ENCODE data around the gene ZCCHC24. TPM values are rescaled to one million over a fixed set of nuclear protein-coding genes. Genes with fewer than 3 reads are reported as not detected.

ZCCHC24 gene
- polyA plus RNA-seq, 1 of the 3 experiments (the other 2 are of a cell fraction), result 15.8 TPM

DNA sequence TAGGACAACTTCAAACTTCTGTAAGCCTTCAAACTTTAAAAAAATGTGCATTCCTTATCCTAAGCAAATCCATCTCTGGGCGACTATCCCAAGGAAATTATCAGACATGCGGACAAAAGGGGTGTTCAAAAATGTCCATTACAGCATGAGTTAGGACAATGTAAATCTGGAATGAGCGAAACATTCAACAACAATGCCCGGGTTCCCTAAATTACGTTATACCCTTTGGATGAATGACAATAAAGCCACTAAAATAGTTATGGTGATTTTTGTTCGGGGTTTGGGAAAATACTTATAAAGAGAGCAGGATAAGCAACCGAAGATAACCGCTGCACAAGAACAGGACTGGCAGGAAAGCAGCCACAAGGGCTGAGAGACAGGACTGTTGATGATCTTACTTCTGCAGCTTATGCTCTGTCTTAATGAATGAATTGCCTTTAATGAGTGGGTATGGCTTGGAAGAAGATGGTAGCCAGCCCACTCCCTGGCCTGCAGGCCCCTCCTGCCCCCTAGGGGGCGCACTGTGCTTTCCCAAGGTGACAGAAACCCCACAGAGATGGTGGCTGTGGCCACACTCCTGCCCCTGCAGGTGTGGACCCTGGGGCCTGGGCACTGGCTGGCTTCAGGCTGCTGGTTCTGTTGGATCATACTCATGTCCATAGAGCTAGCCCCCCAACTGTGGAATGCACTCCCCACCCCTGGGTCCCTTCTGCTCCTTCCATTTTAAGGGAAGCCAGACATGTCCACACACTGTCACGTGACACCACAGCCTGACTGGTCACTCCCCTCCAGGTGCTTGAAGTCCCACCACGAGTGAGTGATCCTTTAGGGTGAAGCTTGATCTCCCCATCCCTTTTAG is 45.0 kb downstream of the ZCCHC24 start:
- 0 out of 2 replicates have a peak, but pooled peaks cover 3% of the 10 kb centered on the region for H3K79me2 ChIP-seq (ENCODE audit: insufficient read depth)
- no peak overlapping the region for H3K9ac ChIP-seq
- peaks cover 0 to 3% of the 10 kb centered on the region in 2 experiments for H3K36me3 ChIP-seq (replicated peaks in 1 of 2; ENCODE audit: control insufficient read depth in 1 of 2, insufficient read depth in 2 of 2, low read length in 1 of 2)
- peak overlapping the region in 1 of 2 experiments; percentile 26; a peak in 2 of 4 replicates for H3K4me3 ChIP-seq (ENCODE audit: low read depth in 2 of 2, low read length in 1 of 2)
- ChIA-PET CTCF (interaction anchor here (0.6 to 5.3 kb wide), 27 partner anchors 8 to 1105 kb away, joined by 3 to 36 read pairs (median 5); no protein-coding TSS in a partner anchor), POLR2A (interaction anchor here (1.4 kb wide), 1 partner anchor 45 kb away, joined by 5 read pairs; the partner anchor contains the start of gene ZCCHC24)
- peak overlapping the region; percentile 96 for H3K27ac ChIP-seq (ENCODE audit: low read depth in 2 of 2, low read length in 1 of 2)
- H2AFZ ChIP-seq (ENCODE audit: low read depth), result no peak overlapping the region
- WGBS (ENCODE audit: low lambda C conversion rate), result 78% methylated on average over 10 of the region's 11 CpGs
- DNase-seq, result peak; percentile 78
- peak overlapping the region; percentile 76 for H3K4me2 ChIP-seq
- peaks cover 25 to 84% of the 10 kb centered on the region in 2 experiments for H3K4me1 ChIP-seq (ENCODE audit: control insufficient read depth in 1 of 2, insufficient read depth in 2 of 2, low read depth in 1 of 2, low read length in 1 of 2)
- TF ChIP-seq CHD2 (IDR thresholded peaks at IDR 0.05; ENCODE audit: low read length, partially characterized antibody) (no peak), ELF1 (IDR thresholded peaks at IDR 0.05) (no peak), SMC3 (IDR thresholded peaks at IDR 0.05; ENCODE audit: low read depth, low read length) (peak; percentile 49), POLR2AphosphoS5 (IDR thresholded peaks at IDR 0.05; ENCODE audit: low read depth, low read length) (no peak), NFIC (IDR thresholded peaks at IDR 0.05; ENCODE audit: borderline replicate concordance) (no peak), RFX5 (IDR thresholded peaks at IDR 0.05; ENCODE audit: low read length) (no peak), RCOR1 (IDR thresholded peaks at IDR 0.05; ENCODE audit: low read length) (no peak), RAD21 (IDR thresholded peaks at IDR 0.05; ENCODE audit: low read length) (peak; percentile 71), TAF1 (IDR thresholded peaks at IDR 0.05; ENCODE audit: borderline replicate concordance, low read depth, low read length) (no peak), FOXM1 (IDR thresholded peaks at IDR 0.05; ENCODE audit: low read depth) (no peak), EP300 (IDR thresholded peaks at IDR 0.05; ENCODE audit: borderline replicate concordance in 1 of 2, low read depth in 1 of 2, low read length in 1 of 2) (no peak)
- TF ChIP-seq, protein P1, sequence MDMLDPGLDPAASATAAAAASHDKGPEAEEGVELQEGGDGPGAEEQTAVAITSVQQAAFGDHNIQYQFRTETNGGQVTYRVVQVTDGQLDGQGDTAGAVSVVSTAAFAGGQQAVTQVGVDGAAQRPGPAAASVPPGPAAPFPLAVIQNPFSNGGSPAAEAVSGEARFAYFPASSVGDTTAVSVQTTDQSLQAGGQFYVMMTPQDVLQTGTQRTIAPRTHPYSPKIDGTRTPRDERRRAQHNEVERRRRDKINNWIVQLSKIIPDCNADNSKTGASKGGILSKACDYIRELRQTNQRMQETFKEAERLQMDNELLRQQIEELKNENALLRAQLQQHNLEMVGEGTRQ (IDR thresholded peaks at IDR 0.05; ENCODE audit: borderline replicate concordance, low read depth, low read length), result no peak
- TF ChIP-seq, protein P2, sequence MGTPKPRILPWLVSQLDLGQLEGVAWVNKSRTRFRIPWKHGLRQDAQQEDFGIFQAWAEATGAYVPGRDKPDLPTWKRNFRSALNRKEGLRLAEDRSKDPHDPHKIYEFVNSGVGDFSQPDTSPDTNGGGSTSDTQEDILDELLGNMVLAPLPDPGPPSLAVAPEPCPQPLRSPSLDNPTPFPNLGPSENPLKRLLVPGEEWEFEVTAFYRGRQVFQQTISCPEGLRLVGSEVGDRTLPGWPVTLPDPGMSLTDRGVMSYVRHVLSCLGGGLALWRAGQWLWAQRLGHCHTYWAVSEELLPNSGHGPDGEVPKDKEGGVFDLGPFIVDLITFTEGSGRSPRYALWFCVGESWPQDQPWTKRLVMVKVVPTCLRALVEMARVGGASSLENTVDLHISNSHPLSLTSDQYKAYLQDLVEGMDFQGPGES (IDR thresholded peaks at IDR 0.05; ENCODE audit: low read depth, low read length), result no peak
- TF ChIP-seq, protein P3, sequence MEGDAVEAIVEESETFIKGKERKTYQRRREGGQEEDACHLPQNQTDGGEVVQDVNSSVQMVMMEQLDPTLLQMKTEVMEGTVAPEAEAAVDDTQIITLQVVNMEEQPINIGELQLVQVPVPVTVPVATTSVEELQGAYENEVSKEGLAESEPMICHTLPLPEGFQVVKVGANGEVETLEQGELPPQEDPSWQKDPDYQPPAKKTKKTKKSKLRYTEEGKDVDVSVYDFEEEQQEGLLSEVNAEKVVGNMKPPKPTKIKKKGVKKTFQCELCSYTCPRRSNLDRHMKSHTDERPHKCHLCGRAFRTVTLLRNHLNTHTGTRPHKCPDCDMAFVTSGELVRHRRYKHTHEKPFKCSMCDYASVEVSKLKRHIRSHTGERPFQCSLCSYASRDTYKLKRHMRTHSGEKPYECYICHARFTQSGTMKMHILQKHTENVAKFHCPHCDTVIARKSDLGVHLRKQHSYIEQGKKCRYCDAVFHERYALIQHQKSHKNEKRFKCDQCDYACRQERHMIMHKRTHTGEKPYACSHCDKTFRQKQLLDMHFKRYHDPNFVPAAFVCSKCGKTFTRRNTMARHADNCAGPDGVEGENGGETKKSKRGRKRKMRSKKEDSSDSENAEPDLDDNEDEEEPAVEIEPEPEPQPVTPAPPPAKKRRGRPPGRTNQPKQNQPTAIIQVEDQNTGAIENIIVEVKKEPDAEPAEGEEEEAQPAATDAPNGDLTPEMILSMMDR (IDR thresholded peaks at IDR 0.05), result peak; percentile 80
- TF ChIP-seq, protein P4, sequence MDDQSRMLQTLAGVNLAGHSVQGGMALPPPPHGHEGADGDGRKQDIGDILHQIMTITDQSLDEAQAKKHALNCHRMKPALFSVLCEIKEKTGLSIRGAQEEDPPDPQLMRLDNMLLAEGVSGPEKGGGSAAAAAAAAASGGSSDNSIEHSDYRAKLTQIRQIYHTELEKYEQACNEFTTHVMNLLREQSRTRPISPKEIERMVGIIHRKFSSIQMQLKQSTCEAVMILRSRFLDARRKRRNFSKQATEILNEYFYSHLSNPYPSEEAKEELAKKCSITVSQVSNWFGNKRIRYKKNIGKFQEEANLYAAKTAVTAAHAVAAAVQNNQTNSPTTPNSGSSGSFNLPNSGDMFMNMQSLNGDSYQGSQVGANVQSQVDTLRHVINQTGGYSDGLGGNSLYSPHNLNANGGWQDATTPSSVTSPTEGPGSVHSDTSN (IDR thresholded peaks at IDR 0.05), result no peak
- H3F3A ChIP-seq (replicated peaks; ENCODE audit: insufficient read depth), result peaks cover 22% of the 10 kb centered on the region
- no peaks in the 10 kb centered on the region for H4K20me1 ChIP-seq (ENCODE audit: insufficient read depth)
- no peaks in the 10 kb centered on the region for H3K9me2 ChIP-seq
- no peaks in the 10 kb centered on the region for H3K9me3 ChIP-seq
- H3K27me3 ChIP-seq (ENCODE audit: insufficient read depth), result no peaks in the 10 kb centered on the region

All from SK-N-SH (cell line).